Effector memory CD8-positive, alpha-beta T cell (primary cell): Measurements from ENCODE around the gene STAT1.
"Not testable (repeated sequence)": the region's sequence is repeated elsewhere in the genome, so short reads cannot be mapped to it uniquely, and the experiment has no call there.

Source experiments
- ATAC-seq: fragments of 150-1000 bp; cut with Tn5 transposase; replicated peaks from 2 replicates; pipeline ENCODE4 v1.10.0; 2021; ENCODE audit warnings: mild to moderate bottlenecking, moderate library complexity
- DNase-seq, 3 experiments: peaks; one replicate each; pipeline ENCODE4 v3.0.0; 2021
- H3K27ac Mint-ChIP-seq, 2 donors: one replicate each; pipeline ENCODE4 v1.8.0; 2022; ENCODE audit warnings: mild to moderate bottlenecking in 2 of 2, mixed read lengths in 2 of 2, moderate library complexity in 2 of 2
- H3K27me3 Mint-ChIP-seq, 2 donors: one replicate each; pipeline ENCODE4 v1.8.0; 2022; ENCODE audit warnings: mixed read lengths in 2 of 2
- H3K36me3 Mint-ChIP-seq: one replicate; pipeline ENCODE4 v1.8.0; 2022; ENCODE audit warnings: mild to moderate bottlenecking, moderate library complexity, mixed read lengths; ENCODE audit not compliant: insufficient read depth
- H3K4me1 Mint-ChIP-seq, 2 donors: one replicate each; pipeline ENCODE4 v1.8.0; 2022; ENCODE audit warnings: low read depth in 2 of 2, mixed read lengths in 2 of 2
- H3K4me3 Mint-ChIP-seq, 2 donors: one replicate each; pipeline ENCODE4 v1.8.0; 2022; ENCODE audit warnings: mild to moderate bottlenecking in 2 of 2, mixed read lengths in 2 of 2, moderate library complexity in 2 of 2
- H3K9me3 Mint-ChIP-seq, 2 donors: one replicate each; pipeline ENCODE4 v1.8.0; 2022; ENCODE audit warnings: mixed read lengths in 2 of 2

STAT1 gene

GRCh38 chr2:190995315-190995714, 18.7 kb downstream of the STAT1 start:
- not testable (repeated sequence) for ATAC-seq, DNase-seq, H3K27me3 Mint-ChIP-seq, H3K9me3 Mint-ChIP-seq, H3K4me3 Mint-ChIP-seq
- peaks cover 99% of the 10 kb centered on the region for H3K36me3 Mint-ChIP-seq
- peak overlapping the region; percentile 79 to 81 for H3K27ac Mint-ChIP-seq
- H3K4me1 Mint-ChIP-seq, result peaks cover 24 to 25% of the 10 kb centered on the region in 2 donors

DNA sequence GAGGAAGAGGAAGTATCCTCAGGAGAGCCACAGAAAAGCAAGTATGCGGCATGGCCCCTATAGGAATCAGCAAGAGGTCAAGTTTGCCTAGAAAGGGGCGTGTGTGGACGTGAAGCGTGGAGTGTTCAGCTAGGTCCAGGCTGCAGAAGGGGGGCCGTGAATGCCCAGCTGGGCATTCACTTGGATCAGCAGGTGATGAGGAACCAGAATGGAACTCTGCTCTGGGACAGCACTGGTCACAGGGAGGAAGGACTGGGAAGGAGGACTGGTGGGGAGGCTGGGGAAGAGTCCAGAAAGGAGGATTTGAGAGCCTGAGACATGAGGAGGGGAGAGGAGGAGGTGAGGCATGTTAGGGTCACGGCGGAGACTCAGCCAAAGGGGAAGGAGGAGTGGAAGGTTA, 19.8 kb downstream of the STAT1 start:
- H3K4me1 Mint-ChIP-seq, result peaks cover 25 to 28% of the 10 kb centered on the region in 2 donors
- peaks cover 99% of the 10 kb centered on the region for H3K36me3 Mint-ChIP-seq
- H3K9me3 Mint-ChIP-seq, result no peaks in the 10 kb centered on the region

GRCh38 chr2:190993292-190993643, 20.7 kb downstream of the STAT1 start:
- no peak for ATAC-seq
- no peaks in the 10 kb centered on the region for H3K27me3 Mint-ChIP-seq
- peaks cover 25 to 28% of the 10 kb centered on the region in 2 donors for H3K4me1 Mint-ChIP-seq
- H3K27ac Mint-ChIP-seq, result peak overlapping the region; percentile 15 to 80
- DNase-seq, result no peak
- no peaks in the 10 kb centered on the region for H3K9me3 Mint-ChIP-seq
- no peak overlapping the region for H3K4me3 Mint-ChIP-seq
- peaks cover 100% of the 10 kb centered on the region for H3K36me3 Mint-ChIP-seq

More for the DNA sequence above, 19.8 kb downstream of the STAT1 start:
- ATAC-seq (no peak), DNase-seq (no peak)
- Mint-ChIP-seq H3K27ac (peak overlapping the region in 1 of 2 donors; percentile 80), H3K4me3 (no peak overlapping the region), H3K27me3 (no peaks in the 10 kb centered on the region)

GRCh38 chr2:190990132-190990531, 23.8 kb downstream of the STAT1 start:
- ATAC-seq (no peak), DNase-seq (no peak)
- peaks cover 100% of the 10 kb centered on the region for H3K36me3 Mint-ChIP-seq
- no peaks in the 10 kb centered on the region for H3K9me3 Mint-ChIP-seq
- H3K27ac Mint-ChIP-seq, result peak overlapping the region in 1 of 2 donors; percentile 41
- H3K27me3 Mint-ChIP-seq, result no peaks in the 10 kb centered on the region
- peaks cover 17% of the 10 kb centered on the region in 2 donors for H3K4me1 Mint-ChIP-seq
- no peak overlapping the region for H3K4me3 Mint-ChIP-seq

GRCh38 chr2:190988910-190989309, 25.1 kb downstream of the STAT1 start:
- Mint-ChIP-seq H3K27ac (no peak overlapping the region), H3K9me3 (no peaks in the 10 kb centered on the region), H3K27me3 (no peaks in the 10 kb centered on the region), H3K36me3 (peaks cover 100% of the 10 kb centered on the region), H3K4me1 (peaks cover 8 to 10% of the 10 kb centered on the region in 2 donors), H3K4me3 (no peak overlapping the region)
- DNase-seq, result no peak
- no peak for ATAC-seq

- H3K36me3 Mint-ChIP-seq, result peaks cover 100% of the 10 kb centered on the region
These were observed 26.0 kb downstream of the STAT1 start for GRCh38 chr2:190987938-190988337.

DNA sequence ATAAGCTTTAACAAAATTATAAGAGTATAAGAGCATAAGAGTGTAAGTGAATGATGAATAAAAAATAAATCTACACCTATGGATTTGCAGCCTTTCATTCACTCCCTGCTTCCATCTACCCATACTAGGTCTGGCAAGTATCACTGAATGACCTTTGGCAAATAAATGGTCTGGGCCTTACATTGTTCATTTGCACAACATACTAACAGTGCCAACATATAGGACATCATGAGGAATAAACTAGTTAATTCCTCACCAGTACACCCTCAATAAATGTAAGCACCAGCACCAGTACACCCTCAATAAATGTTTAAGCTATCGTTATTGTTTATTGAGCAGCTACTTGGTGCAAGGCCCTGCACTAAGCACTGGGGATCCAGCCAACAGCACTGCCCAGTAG, 26.9 kb downstream of the STAT1 start:
- peaks cover 8 to 9% of the 10 kb centered on the region in 2 donors for H3K4me1 Mint-ChIP-seq
- DNase-seq (no peak), ATAC-seq (no peak)
- H3K36me3 Mint-ChIP-seq, result peaks cover 100% of the 10 kb centered on the region
- H3K4me3 Mint-ChIP-seq, result no peak overlapping the region
- no peaks in the 10 kb centered on the region for H3K27me3 Mint-ChIP-seq
- peak overlapping the region in 1 of 2 donors; percentile 49 for H3K27ac Mint-ChIP-seq
- H3K9me3 Mint-ChIP-seq, result no peaks in the 10 kb centered on the region

More at GRCh38 chr2:190987938-190988337, 26.0 kb downstream of the STAT1 start:
- ATAC-seq, result no peak
- no peaks in the 10 kb centered on the region for H3K9me3 Mint-ChIP-seq
- peaks cover 8% of the 10 kb centered on the region in 2 donors for H3K4me1 Mint-ChIP-seq
- no peak overlapping the region for H3K4me3 Mint-ChIP-seq
- no peak for DNase-seq
- H3K27ac Mint-ChIP-seq, result peak overlapping the region in 1 of 2 donors; percentile 49
- no peaks in the 10 kb centered on the region for H3K27me3 Mint-ChIP-seq

- ATAC-seq (no peak), DNase-seq (no peak)
- no peak overlapping the region for H3K4me3 Mint-ChIP-seq
- H3K4me1 Mint-ChIP-seq, result peaks cover 8 to 9% of the 10 kb centered on the region in 2 donors
- peak overlapping the region; percentile 44 to 70 for H3K27ac Mint-ChIP-seq
- peaks cover 100% of the 10 kb centered on the region for H3K36me3 Mint-ChIP-seq
- no peaks in the 10 kb centered on the region for H3K27me3 Mint-ChIP-seq
- H3K9me3 Mint-ChIP-seq, result no peaks in the 10 kb centered on the region
These were observed 27.6 kb downstream of the STAT1 start for GRCh38 chr2:190986221-190986953.

DNA sequence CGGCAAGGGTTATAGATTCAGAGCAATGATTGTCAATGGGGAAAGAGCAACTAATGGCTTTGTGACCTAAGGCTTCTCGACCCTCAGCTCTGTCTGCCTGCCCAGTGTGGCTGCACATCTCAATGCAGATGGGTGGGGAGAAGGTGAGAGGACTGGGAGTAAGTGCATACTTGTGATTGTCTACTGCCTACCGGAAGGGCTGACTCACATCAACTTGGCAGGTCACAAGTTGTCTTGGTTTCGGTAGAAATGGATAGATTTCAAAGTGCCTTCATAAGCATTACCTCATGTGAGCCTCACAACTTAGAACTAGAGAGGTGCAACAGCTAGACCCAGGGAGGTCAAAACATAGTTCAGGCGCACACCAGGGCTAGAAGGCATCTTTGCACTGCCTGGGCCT, 29.4 kb downstream of the STAT1 start:
- Mint-ChIP-seq H3K4me1 (peaks cover 7 to 12% of the 10 kb centered on the region in 2 donors), H3K9me3 (no peaks in the 10 kb centered on the region), H3K27me3 (no peaks in the 10 kb centered on the region), H3K27ac (peak overlapping the region; percentile 25 to 83), H3K36me3 (peaks cover 100% of the 10 kb centered on the region), H3K4me3 (no peak overlapping the region)
- DNase-seq, result no peak
- peak; percentile 58 for ATAC-seq

- Mint-ChIP-seq H3K36me3 (peaks cover 100% of the 10 kb centered on the region), H3K27me3 (no peaks in the 10 kb centered on the region), H3K4me3 (no peak overlapping the region), H3K27ac (peak overlapping the region in 1 of 2 donors; percentile 83), H3K9me3 (no peaks in the 10 kb centered on the region), H3K4me1 (peaks cover 4 to 11% of the 10 kb centered on the region in 2 donors)
- DNase-seq (no peak), ATAC-seq (no peak)
These were observed 31.5 kb downstream of the STAT1 start for GRCh38 chr2:190982262-190983034.

GRCh38 chr2:190981733-190982132, 32.2 kb downstream of the STAT1 start:
- Mint-ChIP-seq H3K9me3 (no peaks in the 10 kb centered on the region), H3K4me3 (no peak overlapping the region), H3K27me3 (no peaks in the 10 kb centered on the region), H3K27ac (peak overlapping the region in 1 of 2 donors; percentile 83), H3K4me1 (peaks cover 3 to 11% of the 10 kb centered on the region in 2 donors), H3K36me3 (peaks cover 98% of the 10 kb centered on the region)
- no peak for DNase-seq
- no peak for ATAC-seq

DNA sequence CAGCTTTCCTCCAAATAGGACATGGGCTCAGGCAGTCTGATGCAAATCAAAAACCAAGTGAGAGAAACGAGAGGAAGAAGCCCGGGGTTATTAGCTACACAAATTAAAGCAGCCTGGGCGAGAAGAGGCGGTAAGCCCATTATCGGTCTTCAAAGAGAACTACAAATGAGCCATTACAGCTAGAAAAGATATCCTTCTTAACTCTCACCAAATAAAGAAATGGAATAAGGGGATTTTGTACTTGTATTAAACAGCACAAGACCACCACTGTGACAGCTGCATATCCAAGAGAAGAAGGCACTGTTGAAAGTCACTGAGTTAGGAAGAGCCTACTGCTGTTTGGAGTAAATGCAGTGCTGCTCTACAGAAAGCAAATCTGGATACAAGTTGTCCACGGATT, 32.6 kb downstream of the STAT1 start:
- Mint-ChIP-seq H3K4me1 (peaks cover 3 to 11% of the 10 kb centered on the region in 2 donors), H3K4me3 (no peak overlapping the region), H3K36me3 (peaks cover 98% of the 10 kb centered on the region), H3K27ac (peak overlapping the region; percentile 79 to 83), H3K27me3 (no peaks in the 10 kb centered on the region), H3K9me3 (no peaks in the 10 kb centered on the region)
- DNase-seq (no peak), ATAC-seq (no peak)

GRCh38 chr2:190980630-190981209, 33.3 kb downstream of the STAT1 start:
- no peak for DNase-seq
- Mint-ChIP-seq H3K36me3 (peaks cover 98% of the 10 kb centered on the region), H3K27me3 (no peaks in the 10 kb centered on the region), H3K4me3 (no peak overlapping the region), H3K4me1 (peaks cover 3 to 8% of the 10 kb centered on the region in 2 donors), H3K27ac (peak overlapping the region; percentile 77 to 79), H3K9me3 (no peaks in the 10 kb centered on the region)
- ATAC-seq, result no peak
